Common myeloid progenitor, CD34-positive (primary cell): ENCODE measurements around the gene DISC1.

Experiments used
- CTCF ChIA-PET: fragments of 350-600 bp; sonication (Branson Sonifier 250); formaldehyde crosslinking; loops from one replicate; lab custom pipeline; 2021; ENCODE audit warnings: antibody characterized with exemption; lab: Charles Lee
- POLR2A ChIA-PET: fragments of 350-600 bp; sonication (Branson Sonifier 250); formaldehyde crosslinking; loops from one replicate; lab custom pipeline; 2021; ENCODE audit warnings: antibody characterized with exemption; lab: Charles Lee
- DNase-seq, 3 donors: peaks; one replicate each; pipeline versions ENCODE4 v3.0.0 to v3.0.0-alpha.2; 2013
- H3K27ac ChIP-seq, 2 experiments: 1 replicate in 1 of 2; 2 replicates in 1 of 2; pipeline ENCODE4 v1.7.0; 2013; ENCODE audit warnings: inconsistent platforms in 2 of 2, low read length in 2 of 2, mild to moderate bottlenecking in 2 of 2, low read depth in 1 of 2, moderate library complexity in 1 of 2; ENCODE audit not compliant: severe bottlenecking in 2 of 2, insufficient read depth in 1 of 2, poor library complexity in 1 of 2
- H3K27me3 ChIP-seq, 5 experiments: replicated peaks in 2 of 5; 1 replicate in 3 of 5; 2 replicates in 2 of 5; pipeline versions ENCODE4 v1.6.1 to v1.7.0; 2013; ENCODE audit warnings: low read length in 4 of 5, mild to moderate bottlenecking in 2 of 5, moderate library complexity in 2 of 5, inconsistent platforms in 1 of 5; ENCODE audit not compliant: insufficient read depth in 5 of 5, control insufficient read depth in 4 of 5
- H3K36me3 ChIP-seq, 4 experiments: 1 replicate in 2 of 4; 2 replicates in 2 of 4; pipeline versions ENCODE4 v1.6.1 to v1.7.0; 2013; ENCODE audit warnings: low read length in 3 of 4, control low read depth in 1 of 4, mild to moderate bottlenecking in 1 of 4; ENCODE audit not compliant: control insufficient read depth in 4 of 4, insufficient read depth in 4 of 4
- H3K4me1 ChIP-seq, 4 experiments: 1 replicate in 3 of 4; 2 replicates in 1 of 4; pipeline versions ENCODE4 v1.6.1 to v1.7.1; 2013; ENCODE audit warnings: low read length in 3 of 4, mild to moderate bottlenecking in 3 of 4, control low read depth in 1 of 4, inconsistent platforms in 1 of 4, moderate library complexity in 1 of 4; ENCODE audit not compliant: control insufficient read depth in 4 of 4, insufficient read depth in 4 of 4; ENCODE audit errors: control extremely low read depth in 1 of 4
- H3K4me3 ChIP-seq, 7 experiments: 1 replicate in 4 of 7; 2 replicates in 3 of 7; pipeline versions ENCODE4 v1.5.1 to v1.7.0; 2013; ENCODE audit warnings: mild to moderate bottlenecking in 7 of 7, low read length in 6 of 7, moderate library complexity in 6 of 7, inconsistent platforms in 2 of 7, low read depth in 2 of 7, control low read depth in 1 of 7; ENCODE audit not compliant: insufficient read depth in 4 of 7, control insufficient read depth in 1 of 7; ENCODE audit errors: extremely low read depth in 1 of 7
- H3K9me3 ChIP-seq, 5 experiments: 1 replicate in 4 of 5; 2 replicates in 1 of 5; pipeline versions ENCODE4 v1.6.1 to v1.7.1; 2013; ENCODE audit warnings: low read length in 4 of 5, mild to moderate bottlenecking in 2 of 5, inconsistent platforms in 1 of 5, low read depth in 1 of 5, moderate library complexity in 1 of 5; ENCODE audit not compliant: control insufficient read depth in 4 of 5, insufficient read depth in 2 of 5; ENCODE audit errors: control extremely low read depth in 1 of 5
- WGBS: methylation state at CpG from one replicate; pipeline ENCODE4 v1.1.5; 2013; ENCODE audit not compliant: insufficient coverage; 5-methylcytosine and 5-hydroxymethylcytosine counted together

The DISC1 gene

GRCh38 chr1:232074265-232074664, 447.7 kb downstream of the DISC1 start:
- CTCF ChIA-PET: no interaction called here
- no CpG with 5 or more reads among the region's 1 CpG for WGBS
- Histone ChIP-seq H3K27me3 (no peaks in the 10 kb centered on the region), H3K4me3 (no peak overlapping the region), H3K9me3 (peaks cover 0 to 4% (median 0%) of the 10 kb centered on the region in 5 experiments), H3K27ac (no peak overlapping the region), H3K36me3 (no peaks in the 10 kb centered on the region), H3K4me1 (no peaks in the 10 kb centered on the region)
- POLR2A ChIA-PET: no interaction called here
- DNase-seq: no peak

DNA sequence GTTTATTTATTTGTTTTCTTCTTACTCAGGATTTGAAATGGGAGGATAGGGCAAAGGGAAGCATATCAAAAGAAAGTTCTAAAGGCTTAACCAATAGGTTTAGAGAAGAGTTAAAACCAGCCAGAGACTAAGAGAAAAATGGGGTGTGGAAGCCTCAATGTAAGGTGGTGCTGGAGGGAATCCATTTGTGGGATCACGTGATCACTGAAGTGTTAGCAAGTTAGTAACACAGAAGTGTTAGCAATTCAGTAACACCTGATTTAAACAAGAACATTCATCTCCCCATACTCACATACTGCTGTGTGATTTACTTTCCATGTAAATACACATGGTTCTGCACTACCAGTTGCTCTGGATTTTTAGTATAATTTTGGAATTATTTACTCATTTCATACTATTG, 451.2 kb downstream of the DISC1 start:
- H3K27me3 ChIP-seq: no peaks in the 10 kb centered on the region
- CTCF ChIA-PET: no interaction called here
- no CpG with 5 or more reads among the region's 1 CpG for WGBS
- POLR2A ChIA-PET: no interaction called here
- H3K4me3 ChIP-seq: no peak overlapping the region
- H3K4me1 ChIP-seq: no peaks in the 10 kb centered on the region
- no peak overlapping the region for H3K27ac ChIP-seq
- H3K36me3 ChIP-seq: no peaks in the 10 kb centered on the region
- no peak for DNase-seq
- H3K9me3 ChIP-seq: peaks cover 0 to 4% (median 0%) of the 10 kb centered on the region in 5 experiments

DNA sequence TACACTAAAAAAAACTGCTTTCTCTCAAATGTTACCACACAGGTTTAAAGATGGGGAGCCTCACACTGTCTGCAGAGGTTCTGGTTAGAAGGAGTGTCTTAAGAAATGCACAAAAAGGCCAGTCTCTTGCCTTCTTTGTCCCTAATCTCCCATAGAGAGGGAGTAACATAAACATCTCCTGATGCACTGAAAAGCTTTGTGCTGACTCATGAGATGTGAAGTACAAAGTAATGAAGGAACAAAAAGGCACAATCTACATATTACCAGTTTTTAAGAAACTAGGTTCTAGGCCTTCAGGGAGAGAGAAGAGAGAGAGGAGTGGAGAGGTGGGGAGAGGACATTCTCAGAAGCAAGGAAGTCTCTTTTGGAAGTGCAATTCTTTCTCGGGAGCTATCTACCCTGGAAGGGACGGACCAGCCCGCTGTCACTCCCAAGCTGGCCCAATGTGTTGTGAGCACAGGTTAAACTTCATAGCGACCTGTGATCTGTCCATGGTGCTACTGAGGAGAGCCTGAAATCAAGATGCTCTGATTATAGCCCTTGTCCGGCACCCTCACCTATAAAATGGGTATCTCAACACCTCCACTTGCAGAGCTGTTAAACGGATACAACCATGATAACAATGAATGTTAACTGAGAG, 458.1 kb downstream of the DISC1 start:
- no peak overlapping the region for H3K4me3 ChIP-seq
- H3K4me1 ChIP-seq: no peaks in the 10 kb centered on the region
- H3K9me3 ChIP-seq: no peaks in the 10 kb centered on the region
- 39% methylated on average over 6 of the region's 6 CpGs for WGBS
- no peaks in the 10 kb centered on the region for H3K27me3 ChIP-seq
- ChIA-PET POLR2A (no interaction called here), CTCF (no interaction called here)
- DNase-seq: no peak
- H3K27ac ChIP-seq: no peak overlapping the region
- no peaks in the 10 kb centered on the region for H3K36me3 ChIP-seq

DNA sequence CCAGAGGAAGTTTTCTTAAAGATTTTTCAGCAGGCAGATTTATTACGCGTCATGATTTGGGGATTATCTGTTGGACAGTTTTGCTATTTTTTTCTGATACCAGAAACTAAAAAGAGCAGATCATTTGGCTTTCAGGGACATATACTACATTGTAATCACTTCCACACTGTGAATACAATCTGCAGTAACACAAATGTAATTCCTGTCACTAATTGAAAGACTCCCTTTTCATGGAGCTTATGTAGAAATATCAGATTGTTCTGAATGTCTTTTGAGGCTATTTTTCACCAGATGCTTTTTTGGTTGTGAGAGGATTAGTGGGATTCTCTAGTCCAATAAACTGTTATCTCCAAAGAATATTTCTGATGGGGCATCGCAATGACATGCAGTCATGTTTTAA, 464.2 kb downstream of the DISC1 start:
- CTCF ChIA-PET: no interaction called here
- 86% methylated on average over 2 of the region's 3 CpGs for WGBS
- Histone ChIP-seq H3K4me3 (no peak overlapping the region), H3K9me3 (no peaks in the 10 kb centered on the region), H3K36me3 (no peaks in the 10 kb centered on the region), H3K4me1 (no peaks in the 10 kb centered on the region), H3K27ac (no peak overlapping the region), H3K27me3 (no peaks in the 10 kb centered on the region)
- no peak for DNase-seq
- POLR2A ChIA-PET: no interaction called here
